ENCODE data around the gene KNL1.
A peak's percentile ranks its signal among the peaks of the same experiment; 100 is the strongest.

The KNL1 gene

DNA sequence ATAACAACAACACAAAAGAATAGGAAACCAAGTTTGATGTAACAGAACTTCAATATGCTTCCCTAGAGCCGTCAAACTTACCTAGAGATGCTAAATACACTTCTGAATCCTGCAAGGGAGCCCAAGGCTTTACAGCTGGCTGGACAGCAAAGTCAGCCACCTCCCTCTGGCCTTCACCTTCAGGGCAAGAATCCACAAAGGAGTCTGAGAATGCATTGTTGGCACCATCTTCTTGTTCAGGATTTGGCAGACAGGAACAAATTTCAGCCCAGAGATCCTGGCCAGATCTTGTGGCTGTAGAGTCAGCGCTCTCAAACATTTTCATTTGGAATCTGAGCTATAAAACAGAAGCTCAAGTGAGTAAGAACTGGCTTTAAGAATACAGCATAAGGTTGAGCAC, 31.4 kb upstream of the KNL1 start:
- DNase-seq, result no peak
- Histone ChIP-seq H3K79me2 (ENCODE audit: low read length) (peaks cover 61% of the 10 kb centered on the region), H3F3A (ENCODE audit: insufficient read depth, low read length) (peaks cover 24% of the 10 kb centered on the region), H3K9me3 (replicated peaks; ENCODE audit: insufficient read depth, low read length) (no peaks in the 10 kb centered on the region), H3K9me2 (replicated peaks; ENCODE audit: insufficient read depth, low read length) (no peaks in the 10 kb centered on the region), H4K20me1 (ENCODE audit: insufficient read depth, low read length) (no peaks in the 10 kb centered on the region), H3K4me1 (ENCODE audit: low read length) (peaks cover 13% of the 10 kb centered on the region), H3K9ac (ENCODE audit: low read length) (no peak overlapping the region), H3K36me3 (replicated peaks; ENCODE audit: insufficient read depth, low read length) (0 out of 2 replicates have a peak, but pooled peaks cover 8% of the 10 kb centered on the region), H2AFZ (ENCODE audit: low read length) (no peak overlapping the region), H3K27ac (ENCODE audit: low read length) (no peak overlapping the region), H3K4me3 (ENCODE audit: low read length) (no peak overlapping the region), H3K4me2 (ENCODE audit: low read depth, low read length) (no peak overlapping the region), H3K27me3 (replicated peaks; ENCODE audit: insufficient read depth, low read length) (no peaks in the 10 kb centered on the region)
- TF ChIP-seq, protein P1, sequence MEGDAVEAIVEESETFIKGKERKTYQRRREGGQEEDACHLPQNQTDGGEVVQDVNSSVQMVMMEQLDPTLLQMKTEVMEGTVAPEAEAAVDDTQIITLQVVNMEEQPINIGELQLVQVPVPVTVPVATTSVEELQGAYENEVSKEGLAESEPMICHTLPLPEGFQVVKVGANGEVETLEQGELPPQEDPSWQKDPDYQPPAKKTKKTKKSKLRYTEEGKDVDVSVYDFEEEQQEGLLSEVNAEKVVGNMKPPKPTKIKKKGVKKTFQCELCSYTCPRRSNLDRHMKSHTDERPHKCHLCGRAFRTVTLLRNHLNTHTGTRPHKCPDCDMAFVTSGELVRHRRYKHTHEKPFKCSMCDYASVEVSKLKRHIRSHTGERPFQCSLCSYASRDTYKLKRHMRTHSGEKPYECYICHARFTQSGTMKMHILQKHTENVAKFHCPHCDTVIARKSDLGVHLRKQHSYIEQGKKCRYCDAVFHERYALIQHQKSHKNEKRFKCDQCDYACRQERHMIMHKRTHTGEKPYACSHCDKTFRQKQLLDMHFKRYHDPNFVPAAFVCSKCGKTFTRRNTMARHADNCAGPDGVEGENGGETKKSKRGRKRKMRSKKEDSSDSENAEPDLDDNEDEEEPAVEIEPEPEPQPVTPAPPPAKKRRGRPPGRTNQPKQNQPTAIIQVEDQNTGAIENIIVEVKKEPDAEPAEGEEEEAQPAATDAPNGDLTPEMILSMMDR (IDR thresholded peaks at IDR 0.05; ENCODE audit: low read length), result no peak
- TF ChIP-seq EZH2phosphoT487 (IDR thresholded peaks at IDR 0.05; ENCODE audit: low read length), result no peak
- TF ChIP-seq EZH2 (optimal IDR thresholded peaks at IDR 0.05; ENCODE audit: low read depth, low read length), result no peak

DNA sequence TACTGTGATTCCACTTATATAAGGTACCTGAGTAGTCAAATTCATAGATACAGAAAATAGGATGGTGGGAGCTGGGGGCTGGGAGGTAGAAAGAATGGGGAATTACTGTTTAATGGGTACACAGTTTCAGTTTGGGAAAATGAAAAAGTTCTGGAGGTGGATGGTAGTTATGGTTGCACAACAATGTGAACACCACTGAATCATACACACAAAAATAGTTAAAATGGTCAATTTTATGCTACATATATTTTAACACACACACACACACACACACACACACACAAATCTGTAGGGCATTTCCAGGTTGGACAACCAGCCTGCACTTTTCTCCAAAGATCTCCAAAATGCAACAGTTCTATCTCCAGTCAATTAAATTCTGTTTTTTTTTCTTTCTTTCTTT, 30.6 kb upstream of the KNL1 start:
- Histone ChIP-seq H3K36me3 (replicated peaks; ENCODE audit: insufficient read depth, low read length) (0 out of 2 replicates have a peak, but pooled peaks cover 8% of the 10 kb centered on the region), H3K4me2 (ENCODE audit: low read depth, low read length) (peak overlapping the region; percentile 91; the same call in 1 of the 2 replicates), H3K9ac (ENCODE audit: low read length) (no peak overlapping the region), H3K4me1 (ENCODE audit: low read length) (peaks cover 12% of the 10 kb centered on the region), H3K4me3 (ENCODE audit: low read length) (no peak overlapping the region), H3K9me3 (replicated peaks; ENCODE audit: insufficient read depth, low read length) (no peaks in the 10 kb centered on the region), H3K79me2 (ENCODE audit: low read length) (peaks cover 58% of the 10 kb centered on the region), H2AFZ (ENCODE audit: low read length) (no peak overlapping the region), H3F3A (ENCODE audit: insufficient read depth, low read length) (peaks cover 20% of the 10 kb centered on the region), H4K20me1 (ENCODE audit: insufficient read depth, low read length) (no peaks in the 10 kb centered on the region), H3K27me3 (replicated peaks; ENCODE audit: insufficient read depth, low read length) (no peaks in the 10 kb centered on the region), H3K27ac (ENCODE audit: low read length) (no peak overlapping the region), H3K9me2 (replicated peaks; ENCODE audit: insufficient read depth, low read length) (no peaks in the 10 kb centered on the region)
- DNase-seq, result no peak
- TF ChIP-seq, protein P1 (IDR thresholded peaks at IDR 0.05; ENCODE audit: low read length), result no peak
- no peak for TF ChIP-seq EZH2 (optimal IDR thresholded peaks at IDR 0.05; ENCODE audit: low read depth, low read length)
- TF ChIP-seq EZH2phosphoT487 (IDR thresholded peaks at IDR 0.05; ENCODE audit: low read length), result no peak

DNA sequence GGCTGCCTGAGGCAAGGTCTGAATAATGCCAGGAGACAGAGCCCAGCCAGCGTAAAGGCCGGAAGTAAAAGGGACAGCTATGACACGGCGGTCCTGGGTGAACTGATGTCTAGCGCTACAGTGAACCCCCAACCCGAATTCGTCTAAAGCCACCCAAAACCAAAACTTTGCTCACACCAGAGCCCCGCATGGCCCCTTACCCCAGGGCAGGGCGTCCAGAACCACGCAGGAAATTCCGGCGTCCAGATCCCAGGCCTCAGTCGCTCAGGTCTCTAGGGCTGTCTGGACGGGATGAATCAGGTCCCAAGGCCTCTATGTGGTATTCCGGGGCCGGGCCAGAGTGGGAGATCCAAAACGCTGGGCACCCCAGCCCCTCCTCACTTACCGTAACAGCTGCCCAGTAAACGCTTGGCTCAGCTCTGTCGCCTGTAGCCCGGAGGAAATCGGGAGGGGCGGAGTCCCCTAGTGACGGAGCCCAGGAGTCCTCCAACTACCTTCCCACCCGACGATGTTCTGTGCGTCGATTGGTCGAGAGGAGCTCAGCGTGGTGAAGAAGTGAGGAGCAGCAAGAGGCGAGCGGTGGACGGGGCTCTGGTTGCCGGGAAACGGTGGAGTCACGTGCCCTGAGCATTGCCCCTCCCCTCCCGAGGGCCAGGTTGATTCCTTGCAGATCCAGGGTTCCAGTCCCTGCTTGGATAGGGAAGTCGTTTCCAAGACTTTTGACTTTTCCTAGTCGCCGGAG, 29.3 kb upstream of the KNL1 start, which contains the start of gene CCDC32:
Gene CCDC32, minus strand, starts transcription at position 452 of the 742 bp plus-strand sequence. CDS start 2,027 bp downstream, outside the sequence.
- H3K79me2 ChIP-seq (ENCODE audit: low read length), result peaks cover 55% of the 10 kb centered on the region
- H3K4me1 ChIP-seq (ENCODE audit: low read length), result peaks cover 6% of the 10 kb centered on the region
- peak; percentile 99 for DNase-seq
- H3K36me3 ChIP-seq (replicated peaks; ENCODE audit: insufficient read depth, low read length), result 0 out of 2 replicates have a peak, but pooled peaks cover 8% of the 10 kb centered on the region
- H3K4me3 ChIP-seq (ENCODE audit: low read length), result peak within 1 kb of the TSS; percentile 95
- H2AFZ ChIP-seq (ENCODE audit: low read length), result peak within 1 kb of the TSS; percentile 97
- peak within 1 kb of the TSS; percentile 72 for H3K27ac ChIP-seq (ENCODE audit: low read length)
- TF ChIP-seq EZH2phosphoT487 (IDR thresholded peaks at IDR 0.05; ENCODE audit: low read length) (no peak), EZH2 (optimal IDR thresholded peaks at IDR 0.05; ENCODE audit: low read depth, low read length) (no peak)
- TF ChIP-seq, protein P1 (IDR thresholded peaks at IDR 0.05; ENCODE audit: low read length), result no peak
- H3K9me2 ChIP-seq (replicated peaks; ENCODE audit: insufficient read depth, low read length), result no peaks in the 10 kb centered on the region
- H3K9me3 ChIP-seq (replicated peaks; ENCODE audit: insufficient read depth, low read length), result no peaks in the 10 kb centered on the region
- no peaks in the 10 kb centered on the region for H4K20me1 ChIP-seq (ENCODE audit: insufficient read depth, low read length)
- H3F3A ChIP-seq (ENCODE audit: insufficient read depth, low read length), result peaks cover 7% of the 10 kb centered on the region; the same call in 1 of the 2 replicates
- peak within 1 kb of the TSS; percentile 91 for H3K4me2 ChIP-seq (ENCODE audit: low read depth, low read length)
- peak within 1 kb of the TSS; percentile 96 for H3K9ac ChIP-seq (ENCODE audit: low read length)
- H3K27me3 ChIP-seq (replicated peaks; ENCODE audit: insufficient read depth, low read length), result no peaks in the 10 kb centered on the region

All from MM.1S (cell line).